Amniotic epithelial cell (primary cell): ENCODE results near the gene C1orf35.

ENCODE experiments used
- DNase-seq: peaks from one replicate; pipeline ENCODE4 v3.0.0-alpha.2; 2010; ENCODE audit warnings: low read depth

C1orf35 gene

GRCh38 chr1:228094432-228095016 is 8.6 kb downstream of the C1orf35 start:
- DNase-seq, result no peak

- no peak for DNase-seq
Observed at GRCh38 chr1:228093050-228093906, 9.8 kb downstream of the C1orf35 start.

GRCh38 chr1:228092342-228093049 is 10.6 kb downstream of the C1orf35 start:
- no peak for DNase-seq

- no peak for DNase-seq
Observed at GRCh38 chr1:228091084-228091483, 12.0 kb downstream of the C1orf35 start.

- peak; percentile 50 for DNase-seq
Observed at GRCh38 chr1:228090613-228091081, 12.5 kb downstream of the C1orf35 start.

GRCh38 chr1:228089519-228090380 is 13.4 kb downstream of the C1orf35 start:
- no peak for DNase-seq

- DNase-seq, result no peak
Observed at GRCh38 chr1:228088586-228089498, 14.3 kb downstream of the C1orf35 start.

- peak; percentile 86 for DNase-seq
Observed at GRCh38 chr1:228087771-228088251, 15.3 kb downstream of the C1orf35 start.

- peak; percentile 92 for DNase-seq
Observed at GRCh38 chr1:228085287-228085951, 17.7 kb downstream of the C1orf35 start.

GRCh38 chr1:228084797-228085196 is 18.3 kb downstream of the C1orf35 start:
- DNase-seq, result no peak

GRCh38 chr1:228084325-228084724 is 18.8 kb downstream of the C1orf35 start:
- DNase-seq, result peak; percentile 87

- no peak for DNase-seq
Observed at GRCh38 chr1:228083871-228084278, 19.2 kb downstream of the C1orf35 start.

- DNase-seq, result no peak
Observed at GRCh38 chr1:228082918-228083870, 19.9 kb downstream of the C1orf35 start.

GRCh38 chr1:228082214-228082917 is 20.8 kb downstream of the C1orf35 start, which contains the start of gene ARF1:
TSS of gene ARF1 (plus strand) at chr1:228082708. CDS start at chr1:228097115, 14,407 bp downstream.
- DNase-seq, result peak; percentile 85

- DNase-seq, result no peak
Observed at GRCh38 chr1:228081578-228082213, 21.4 kb downstream of the C1orf35 start.

GRCh38 chr1:228081144-228081543 is 22.0 kb downstream of the C1orf35 start:
- no peak for DNase-seq

- no peak for DNase-seq
Observed at GRCh38 chr1:228079601-228080263, 23.4 kb downstream of the C1orf35 start.
